Measurements from ENCODE around the gene SLC25A34.

SLC25A34 gene

DNA sequence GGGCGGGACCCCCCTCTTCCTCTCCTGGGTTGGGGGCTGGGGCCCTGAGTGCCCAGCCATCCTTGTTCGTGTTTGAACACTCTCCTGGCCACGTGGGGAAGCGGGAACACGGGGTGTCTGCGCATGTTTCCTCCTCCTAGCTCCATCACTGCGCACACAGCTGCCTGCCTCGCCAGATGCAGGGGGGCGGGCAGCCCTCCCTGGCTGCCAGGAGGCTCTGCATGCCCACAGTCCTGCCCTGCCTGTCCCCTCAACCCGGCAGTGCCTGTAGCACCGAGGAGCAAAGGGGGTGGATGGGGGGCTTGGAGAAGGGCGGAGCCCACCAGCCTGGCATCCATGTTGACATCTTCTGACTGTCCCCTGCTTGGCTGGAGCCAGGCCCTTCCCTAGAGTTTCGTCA, 1.8 kb upstream of the SLC25A34 start:
- no peak for DNase-seq

DNA sequence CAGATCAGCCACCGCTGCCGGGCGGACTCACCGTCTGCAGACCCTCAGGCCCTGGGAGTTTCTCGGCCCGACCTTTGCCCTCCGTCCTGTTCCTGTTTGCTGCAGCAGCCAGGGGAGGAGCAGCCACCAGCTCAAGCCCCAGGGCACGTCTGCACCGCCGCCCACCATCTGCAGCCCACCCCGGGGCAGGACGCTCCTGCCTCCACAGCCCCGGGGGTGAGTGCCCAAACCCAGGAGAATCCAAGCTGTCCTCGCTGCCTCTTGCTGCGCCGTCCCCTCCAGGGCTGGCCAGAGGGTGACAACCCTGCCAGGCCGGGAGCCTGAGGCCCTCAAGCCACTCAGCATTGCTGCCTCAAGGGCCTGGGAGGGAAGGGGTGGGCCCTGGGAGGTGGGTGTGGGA, 1.2 kb upstream of the SLC25A34 start:
- DNase-seq, result no peak

DNA sequence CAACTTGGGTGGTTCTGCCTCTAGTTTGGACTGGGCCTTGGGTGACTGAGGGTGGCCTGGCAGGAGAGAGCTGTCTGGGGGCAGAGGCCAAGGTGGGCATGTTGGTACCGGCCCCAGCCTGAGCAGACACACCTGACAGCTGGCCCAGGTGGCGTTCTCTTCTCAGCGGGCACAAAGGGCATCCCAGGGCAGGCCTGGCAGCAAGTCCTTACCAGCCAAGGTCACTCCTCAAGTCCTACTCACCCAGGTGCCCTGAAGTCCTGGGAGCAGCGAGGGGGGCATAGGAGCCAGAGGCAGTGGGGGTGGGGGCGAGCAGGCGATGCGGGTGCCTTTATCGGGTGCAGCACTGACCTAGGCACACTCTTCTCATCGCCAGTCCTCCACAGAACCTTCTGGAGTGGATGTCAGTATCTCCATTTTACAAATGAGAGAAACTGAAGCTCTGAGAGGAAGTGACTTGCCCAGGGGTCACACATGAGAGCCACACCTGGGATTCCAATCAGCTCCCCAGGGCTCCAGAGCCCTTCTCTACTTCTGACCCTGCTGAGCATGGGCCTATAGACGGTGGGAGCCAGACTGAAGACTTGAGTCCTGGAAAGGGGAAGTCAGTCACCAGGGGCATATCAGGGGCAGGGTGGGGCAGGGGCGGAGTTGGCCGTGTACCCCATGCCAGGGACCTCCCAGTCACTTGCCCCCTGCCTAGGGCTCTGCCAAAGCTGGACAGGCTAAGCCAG, 587 bp upstream of the SLC25A34 start:
- no peak for DNase-seq

DNA sequence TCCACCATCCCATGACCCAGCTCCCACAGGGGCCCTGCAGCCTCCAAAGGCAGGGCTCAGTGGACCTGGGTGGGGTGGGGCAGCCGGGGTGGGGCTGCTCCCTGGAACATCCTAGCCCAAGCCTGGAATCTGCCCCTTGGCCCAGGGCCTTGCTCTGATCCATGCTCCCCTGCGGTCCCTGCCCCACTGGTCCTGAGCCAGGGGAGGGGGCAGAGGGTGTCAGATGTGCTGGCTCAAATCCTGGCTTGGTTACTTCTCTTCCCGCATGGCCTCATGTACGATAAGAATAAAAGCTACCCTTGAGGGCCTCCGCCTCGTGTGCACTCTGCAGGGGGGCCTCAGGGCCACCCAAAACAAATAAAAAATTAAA, 819 bp downstream of the SLC25A34 start:
- DNase-seq, result no peak

GRCh38 chr1:15737324-15738319, 1.6 kb downstream of the SLC25A34 start:
- DNase-seq, result no peak

GRCh38 chr1:15738416-15739113, 2.5 kb downstream of the SLC25A34 start:
- no peak for DNase-seq

DNA sequence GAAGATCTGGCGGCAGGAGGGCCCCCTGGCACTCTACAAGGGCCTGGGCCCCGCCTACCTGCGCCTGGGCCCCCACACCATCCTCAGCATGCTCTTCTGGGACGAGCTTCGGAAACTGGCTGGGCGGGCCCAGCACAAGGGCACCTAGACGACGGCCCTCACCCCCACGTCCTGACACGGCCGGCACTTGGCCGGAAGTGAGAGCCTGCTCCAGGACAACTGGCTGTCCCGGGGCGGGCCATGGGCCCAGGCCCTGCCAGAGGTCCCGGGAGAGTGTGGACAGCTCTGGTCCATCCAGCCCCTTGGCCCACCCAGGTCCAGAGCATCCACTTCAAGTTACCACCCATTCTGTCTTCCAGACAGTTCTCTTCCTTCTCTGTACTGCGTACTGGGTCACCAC, 3.2 kb downstream of the SLC25A34 start:
- no peak for DNase-seq

GRCh38 chr1:15739745-15740144, 3.7 kb downstream of the SLC25A34 start:
- no peak for DNase-seq

DNA sequence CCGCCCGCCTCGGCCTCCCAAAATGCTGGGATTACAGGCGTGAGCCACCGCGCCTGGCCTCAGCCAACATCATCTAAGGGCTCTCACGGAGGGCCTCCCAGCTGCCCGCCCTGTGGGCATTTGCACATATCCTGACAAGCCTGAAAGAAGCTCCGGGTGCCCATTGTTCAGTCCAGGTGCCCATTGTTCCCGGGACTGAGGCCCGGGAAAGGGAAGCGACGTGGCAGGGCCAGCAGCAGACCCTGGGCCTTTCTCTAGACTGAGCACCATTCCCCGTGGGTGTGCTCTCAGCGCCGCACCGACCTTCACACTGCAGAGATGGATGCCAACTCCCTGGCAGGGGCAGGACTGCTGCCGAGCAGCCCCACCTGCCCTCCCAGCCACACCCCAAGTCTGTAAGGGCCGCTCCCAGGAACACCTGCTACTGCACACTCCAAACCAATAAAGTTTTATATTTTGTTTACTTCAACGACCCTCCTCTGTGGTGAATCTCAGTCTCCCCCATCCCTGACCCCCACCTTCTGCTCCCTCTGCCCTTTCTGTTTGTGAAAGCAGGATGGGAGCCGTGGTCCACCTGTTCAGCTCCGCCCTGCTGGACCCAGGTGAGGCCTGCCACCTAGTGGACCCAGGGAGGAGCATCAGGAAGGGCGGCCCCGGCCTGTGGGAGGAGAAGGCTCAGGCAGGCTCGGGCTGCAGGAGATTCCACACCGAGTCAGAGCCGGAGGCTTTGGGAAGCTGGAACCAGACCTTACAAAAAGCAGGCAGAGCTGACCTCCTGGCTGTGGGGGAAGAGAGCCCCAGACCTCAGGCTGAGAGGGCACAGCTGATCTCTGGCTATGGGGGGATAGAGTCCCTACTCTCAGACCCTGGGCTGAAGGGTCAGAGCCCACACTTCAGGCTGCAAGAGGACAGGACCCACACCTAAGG, 5.1 kb downstream of the SLC25A34 start:
- DNase-seq, result no peak

GRCh38 chr1:15742339-15742801, 6.3 kb downstream of the SLC25A34 start, which contains the start of gene TMEM82:
Gene TMEM82, plus strand, starts transcription at chr1:15742499. Its CDS starts 61 bp downstream, at chr1:15742560.
- no peak for DNase-seq

DNA sequence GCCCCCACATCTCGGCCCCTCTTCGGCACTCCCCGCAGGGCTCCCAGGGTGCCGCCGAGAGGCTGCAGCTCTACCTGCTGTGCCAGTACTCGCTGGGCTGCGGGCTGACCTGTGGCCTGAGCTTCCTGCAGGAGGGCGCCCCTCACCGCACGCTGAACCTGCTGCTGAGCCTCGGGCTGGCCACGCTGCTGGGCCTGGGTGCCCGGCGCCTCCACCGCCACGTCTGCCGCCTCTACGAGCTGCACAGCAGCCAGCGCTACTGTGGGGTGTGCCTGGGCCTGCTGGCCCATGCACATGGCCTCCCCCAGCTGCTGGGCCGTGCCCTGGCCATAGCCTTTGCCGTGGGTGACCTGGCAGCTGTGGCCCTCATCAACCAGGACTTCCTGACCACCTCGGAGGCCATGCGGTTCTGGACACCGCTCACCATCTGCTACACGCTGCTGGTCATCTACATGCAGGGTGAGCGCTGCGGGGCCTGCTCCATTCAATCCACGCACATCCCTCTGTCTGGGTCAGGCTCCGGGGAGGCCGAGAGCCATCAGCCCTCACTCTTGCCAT, 8.1 kb downstream of the SLC25A34 start:
- DNase-seq, result no peak

- no peak for DNase-seq
These were observed 11.3 kb downstream of the SLC25A34 start for GRCh38 chr1:15747378-15747777.

- no peak for DNase-seq
These were observed 12.2 kb downstream of the SLC25A34 start for GRCh38 chr1:15748264-15748663.

DNA sequence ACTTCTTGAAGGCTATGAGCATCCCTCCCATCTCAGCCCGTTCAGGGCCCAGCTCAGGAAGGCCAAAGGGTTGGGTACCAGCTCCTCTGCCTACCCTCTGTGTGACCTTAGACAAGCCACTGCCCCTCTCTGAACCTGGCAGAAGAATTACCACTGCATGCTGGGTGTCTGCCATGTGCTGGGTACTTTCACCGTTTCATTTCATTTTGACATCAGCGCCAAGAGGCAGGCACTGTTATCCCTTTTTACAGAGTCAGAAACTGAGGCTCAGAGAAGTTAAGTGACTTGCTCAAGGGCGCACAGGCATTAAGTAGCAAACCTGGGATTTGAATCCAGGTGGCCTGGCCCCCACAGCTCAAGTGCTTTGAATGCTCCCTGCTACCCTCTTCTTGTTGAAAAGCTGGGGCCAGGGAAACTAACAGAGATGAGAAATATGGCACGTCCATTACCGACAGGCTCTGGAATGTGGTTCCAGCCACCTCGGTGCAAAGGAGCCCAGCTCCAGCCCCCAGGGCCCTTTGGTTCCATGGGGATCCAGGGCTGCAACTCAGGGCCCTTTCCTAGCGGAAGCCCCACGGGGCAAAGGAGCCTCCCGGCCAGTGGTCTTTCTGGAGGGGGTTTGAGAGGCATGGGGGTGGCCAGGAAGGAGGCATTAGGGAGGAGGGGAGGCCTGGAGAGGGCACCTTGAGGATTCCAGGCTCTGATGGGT, 12.8 kb downstream of the SLC25A34 start:
- DNase-seq, result no peak

DNA sequence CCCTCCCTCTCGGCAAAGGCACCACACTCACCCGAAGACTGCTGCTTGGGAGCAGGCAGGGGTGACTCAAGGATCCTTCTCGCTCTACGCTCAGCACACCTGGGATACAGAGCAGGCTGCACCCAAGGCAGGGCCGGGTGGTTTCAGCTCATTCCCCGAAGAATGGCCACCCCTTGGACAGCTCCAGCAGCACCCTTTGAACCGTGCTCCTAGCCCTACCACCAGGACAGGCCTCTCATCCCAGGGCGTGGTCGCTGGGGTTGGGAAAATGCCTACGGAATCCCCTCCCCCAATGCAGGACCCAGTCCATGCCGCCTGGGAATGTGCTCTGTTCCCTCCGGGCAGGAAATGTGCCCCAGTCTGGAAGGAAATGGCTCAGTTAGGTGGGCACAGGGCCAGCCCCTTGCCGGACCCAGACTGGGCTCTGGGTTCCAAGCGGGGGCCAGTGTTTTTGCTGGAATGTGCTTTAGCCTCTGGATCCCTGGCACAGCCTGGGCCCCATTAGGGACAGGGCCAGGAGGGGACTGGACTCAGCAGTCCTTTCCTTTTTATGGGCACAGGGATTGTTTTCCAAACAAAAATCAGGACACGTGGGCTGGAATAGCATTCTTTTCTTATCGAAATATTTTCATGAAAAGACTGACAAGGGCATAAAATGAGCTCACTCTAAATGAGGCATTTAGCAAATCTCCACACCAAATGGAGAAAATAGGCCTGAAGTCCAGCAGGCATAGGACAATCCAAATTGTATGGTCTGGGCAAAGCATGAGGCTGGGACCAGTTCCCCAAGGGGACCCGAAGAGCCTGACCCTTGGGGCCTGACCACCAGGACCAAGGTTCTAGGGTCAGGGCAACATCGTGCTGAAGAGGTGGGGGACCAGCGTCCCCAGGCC, 13.6 kb downstream of the SLC25A34 start:
- DNase-seq, result no peak

- DNase-seq, result no peak
These were observed 14.9 kb downstream of the SLC25A34 start for GRCh38 chr1:15750924-15751323.

DNA sequence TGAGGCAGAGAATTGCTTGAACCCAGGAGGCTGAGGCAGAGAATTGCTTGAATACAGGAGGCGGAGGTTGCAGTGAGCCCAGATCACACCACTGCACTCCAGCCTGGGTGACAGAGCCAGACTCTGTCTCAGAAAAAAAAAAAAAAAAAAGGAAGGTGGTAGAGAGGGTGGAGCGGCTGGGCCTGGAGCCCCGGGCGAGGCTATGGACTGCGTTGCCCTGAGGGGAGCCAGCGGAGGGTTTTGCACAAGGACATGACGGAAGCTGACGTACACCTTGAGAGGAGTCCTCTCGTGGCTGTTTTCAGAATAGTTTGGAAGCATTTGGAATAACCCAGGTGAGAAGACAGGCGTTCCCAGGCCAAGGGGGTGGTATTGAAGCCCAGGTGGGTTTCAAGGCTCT, 15.7 kb downstream of the SLC25A34 start:
- DNase-seq, result no peak

DNA sequence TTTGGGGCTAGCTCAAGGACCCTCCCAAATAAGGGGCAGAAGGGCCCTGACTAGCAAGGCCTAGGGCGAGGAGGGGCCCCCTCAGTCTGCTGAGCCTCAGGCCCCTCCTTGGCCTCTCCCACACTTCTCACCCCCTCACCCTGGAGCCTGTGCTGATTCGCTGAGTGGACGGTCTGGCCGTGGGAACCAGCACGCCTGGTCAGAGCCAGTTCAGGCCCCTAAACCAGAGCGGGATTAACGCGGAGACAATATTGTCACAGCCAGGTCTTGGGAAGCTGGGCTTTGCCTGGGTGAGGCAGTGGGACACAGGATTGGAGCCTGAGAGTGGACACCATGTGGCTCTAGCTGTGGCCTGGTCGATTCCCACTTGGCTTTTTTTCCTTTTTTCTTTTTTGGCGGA, 17.7 kb downstream of the SLC25A34 start:
- no peak for DNase-seq

GRCh38 chr1:15755021-15755645, 19.1 kb downstream of the SLC25A34 start:
- no peak for DNase-seq

DNA sequence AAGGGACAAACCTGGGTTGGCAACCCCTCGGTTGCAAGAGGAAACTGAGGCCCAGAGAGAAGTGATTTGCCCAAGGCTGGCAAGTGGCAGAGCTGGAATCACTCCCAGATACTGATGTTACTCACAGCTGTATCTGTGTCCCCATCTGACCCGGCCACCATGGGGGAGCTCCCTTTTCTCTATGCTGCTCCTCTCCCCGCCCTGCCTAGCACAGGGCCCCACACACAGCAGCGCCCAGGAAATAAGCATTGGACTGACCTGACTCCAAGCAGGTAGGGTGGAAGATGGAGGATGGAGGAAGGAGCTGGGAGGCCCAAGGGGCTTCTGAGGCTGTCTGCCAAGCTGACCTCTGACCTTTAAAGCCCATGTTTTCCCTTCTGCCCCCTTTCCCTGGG, 19.6 kb downstream of the SLC25A34 start:
- DNase-seq, result no peak

Data from GF-D8 (cell line).